IMR-90 (cell line): ENCODE results near the gene OBP2B. TPM values are rescaled to one million over a fixed set of nuclear protein-coding genes. Genes with fewer than 3 reads are reported as not detected.

Experiments used
- ATAC-seq: fragments of 200-7000 bp; cut with Tn5 transposase; 2 replicates; pipeline ENCODE4 v1.9.1; 2020; ENCODE audit warnings: low read depth, mild to moderate bottlenecking, moderate library complexity
- BruUV-seq: library from RNA; stranded (reverse); fragments of 400-500 nt; replicated peaks from 2 replicates; lab custom pipeline; 2021; lab: Mats Ljungman, UMichigan
- CTCF ChIA-PET: fragments of 300-600 bp; formaldehyde crosslinking; extraction: SDS; loops from one replicate; lab custom pipeline; 2021; ENCODE audit warnings: antibody characterized with exemption; lab: Yijun Ruan, JAX
- POLR2A ChIA-PET: fragments of 300-600 bp; sonication (Branson Sonifier 250); formaldehyde crosslinking; loops from one replicate; lab custom pipeline; 2022; ENCODE audit warnings: antibody characterized with exemption; ENCODE audit not compliant: unreplicated experiment; lab: Charles Lee
- DNase-seq: peaks from one replicate; pipeline ENCODE4 v3.0.0; 2013
- H2AFZ ChIP-seq: replicated peaks from 2 replicates; pipeline ENCODE3; 2013; ENCODE audit warnings: low read length, mild to moderate bottlenecking; ENCODE audit not compliant: poor library complexity
- H2AK5ac ChIP-seq: 2 replicates; pipeline ENCODE4 v1.6.1; 2013; ENCODE audit warnings: low read depth, low read length, inconsistent platforms
- H2AK9ac ChIP-seq: replicated peaks from 2 replicates; pipeline ENCODE3; 2013; ENCODE audit warnings: mild to moderate bottlenecking, low read depth, low read length, moderate library complexity; ENCODE audit not compliant: poor library complexity
- H2BK120ac ChIP-seq: 2 replicates; pipeline ENCODE4 v1.6.1; 2013; ENCODE audit warnings: low read depth, low read length, inconsistent platforms
- H2BK15ac ChIP-seq: 3 replicates; pipeline ENCODE4 v1.6.1; 2013; ENCODE audit warnings: low read depth, low read length, inconsistent platforms
- H2BK20ac ChIP-seq: 2 replicates; pipeline ENCODE4 v1.6.1; 2013; ENCODE audit warnings: low read depth, mild to moderate bottlenecking, inconsistent platforms, low read length, moderate library complexity
- H2BK5ac ChIP-seq: 2 replicates; pipeline ENCODE4 v1.6.1; 2013; ENCODE audit warnings: mild to moderate bottlenecking, low read depth, low read length, inconsistent platforms; ENCODE audit not compliant: poor library complexity, severe bottlenecking
- H3K14ac ChIP-seq: replicated peaks from 2 replicates; pipeline ENCODE4 v1.6.1; 2013; ENCODE audit warnings: low read depth, low read length, inconsistent platforms
- H3K18ac ChIP-seq: 2 replicates; pipeline ENCODE4 v1.6.1; 2013; ENCODE audit warnings: low read depth, low read length, control low read depth
- H3K23ac ChIP-seq: 2 replicates; pipeline ENCODE4 v1.6.1; 2013; ENCODE audit warnings: low read depth, low read length, inconsistent platforms
- H3K27ac ChIP-seq: 2 replicates; pipeline ENCODE4 v1.5.1; 2013; ENCODE audit warnings: mild to moderate bottlenecking, control low read depth, low read length; ENCODE audit not compliant: insufficient read depth
- H3K27me3 ChIP-seq: 2 replicates; pipeline ENCODE4 v1.6.1; 2013; ENCODE audit warnings: low read length; ENCODE audit not compliant: control insufficient read depth, insufficient read depth
- H3K36me3 ChIP-seq: 2 replicates; pipeline ENCODE4 v1.6.1; 2013; ENCODE audit warnings: low read length, mixed read lengths; ENCODE audit not compliant: control insufficient read depth, insufficient read depth
- H3K4ac ChIP-seq: 2 replicates; pipeline ENCODE4 v1.6.1; 2013; ENCODE audit warnings: low read depth, low read length, inconsistent platforms
- H3K4me1 ChIP-seq: 2 replicates; pipeline ENCODE4 v1.6.1; 2013; ENCODE audit warnings: low read length, mixed read lengths; ENCODE audit not compliant: control insufficient read depth, insufficient read depth
- H3K4me2 ChIP-seq: 2 replicates; pipeline ENCODE4 v1.6.1; 2013; ENCODE audit warnings: low read depth, mild to moderate bottlenecking, control low read depth, low read length, moderate library complexity
- H3K4me3 ChIP-seq: 2 replicates; pipeline ENCODE4 v1.5.1; 2013; ENCODE audit warnings: low read depth, mild to moderate bottlenecking, control low read depth, low read length, moderate library complexity; ENCODE audit not compliant: insufficient read depth
- H3K56ac ChIP-seq: 2 replicates; pipeline ENCODE4 v1.6.1; 2013; ENCODE audit warnings: low read length, inconsistent platforms; ENCODE audit not compliant: insufficient read depth; ENCODE audit errors: extremely low read depth
- H3K79me1 ChIP-seq, 2 experiments: 2 replicates each; pipeline ENCODE4 v1.6.1; 2013; ENCODE audit warnings: low read length in 2 of 2, inconsistent platforms in 1 of 2, low read depth in 1 of 2
- H3K9ac ChIP-seq: 2 replicates; pipeline ENCODE4 v1.6.1; 2013; ENCODE audit warnings: low read depth, low read length, control low read depth
- H3K9me1 ChIP-seq: 2 replicates; pipeline ENCODE4 v1.6.1; 2013; ENCODE audit warnings: low read length, inconsistent platforms; ENCODE audit not compliant: insufficient read depth
- H3K9me3 ChIP-seq: 2 replicates; pipeline ENCODE4 v1.6.1; 2013; ENCODE audit warnings: low read length; ENCODE audit not compliant: control insufficient read depth, insufficient read depth
- H4K20me1 ChIP-seq: 2 replicates; pipeline ENCODE4 v1.6.1; 2013; ENCODE audit warnings: low read length, inconsistent platforms; ENCODE audit not compliant: insufficient read depth
- H4K5ac ChIP-seq: 2 replicates; pipeline ENCODE4 v1.6.1; 2013; ENCODE audit warnings: mild to moderate bottlenecking, low read depth, low read length, control low read depth
- H4K8ac ChIP-seq, 2 experiments: 2 replicates each; pipeline ENCODE4 v1.6.1; 2013; ENCODE audit warnings: low read depth in 2 of 2, low read length in 2 of 2, control low read depth in 1 of 2, inconsistent platforms in 1 of 2
- H4K91ac ChIP-seq: 2 replicates; pipeline ENCODE4 v1.6.1; 2013; ENCODE audit warnings: low read depth, low read length, inconsistent platforms; ENCODE audit not compliant: insufficient read depth
- NFE2L2 ChIP-seq: fragments of 150-350 bp; IDR thresholded peaks from 2 replicates; pipeline ENCODE4 v1.6.1; 2016; ENCODE audit warnings: low read depth, mild to moderate bottlenecking, low read length
- WGBS, 2 experiments: methylation state at CpG; one replicate each; pipeline versions ENCODE4 v1.1.5 to v1.1.7; 2013; ENCODE audit warnings: missing lambda C conversion rate in 2 of 2; ENCODE audit not compliant: insufficient read length in 1 of 2; ENCODE audit errors: extremely low coverage in 2 of 2; 5-methylcytosine and 5-hydroxymethylcytosine counted together
- dilution Hi-C: fragments of 300-500 bp; cut with HindIII; formaldehyde crosslinking; loops from one replicate; pipeline ENCODE4 v1.14.3; 2018; ENCODE audit warnings: low sequenced_read_pairs; ENCODE audit not compliant: unreplicated experiment
- in situ Hi-C: fragments of 300-500 bp; cut with MboI; formaldehyde crosslinking; loops from 3 replicates; pipeline ENCODE4 v1.14.3; 2019; ENCODE audit warnings: low sequenced_read_pairs, inconsistent platforms, mixed read lengths
- intact Hi-C: fragments of 100-400 bp; cut with micrococcal nuclease; formaldehyde crosslinking; loops from 2 replicates; pipeline ENCODE4 v1.10.0; 2022
- polyA plus RNA-seq, 3 experiments: library from polyadenylated mRNA; depleted of rRNA; stranded (reverse); fragments of >200 nt; gene quantifications; 2 replicates each; pipeline ENCODE4 v1.2.3, GENCODE V29; 2012; ENCODE audit warnings: low replicate concordance in 1 of 3
- total RNA-seq: library from RNA; depleted of rRNA; stranded (reverse); fragments of >200 nt; gene quantifications from 2 replicates; pipeline ENCODE4 v1.2.3, GENCODE V29; 2012

OBP2B gene
- total and polyA plus RNA-seq, 2 of the 4 experiments (the other 2 are of a cell fraction), result not detected

- Histone ChIP-seq H3K4me2 (no peak overlapping the region), H2BK20ac (no peak overlapping the region), H3K9ac (no peak overlapping the region), H2AK5ac (no peak overlapping the region), H3K4me1 (no peaks in the 10 kb centered on the region), H4K8ac (no peak overlapping the region), H3K9me3 (no peaks in the 10 kb centered on the region), H2AFZ (no peak overlapping the region), H3K27me3 (peaks cover 17% of the 10 kb centered on the region), H3K14ac (no peak overlapping the region), H3K56ac (no peak overlapping the region), H3K36me3 (no peaks in the 10 kb centered on the region), H3K27ac (no peak overlapping the region), H3K23ac (no peak overlapping the region), H3K9me1 (no peaks in the 10 kb centered on the region), H2BK15ac (no peak overlapping the region), H2BK5ac (no peak overlapping the region), H3K79me1 (no peaks in the 10 kb centered on the region), H3K18ac (no peak overlapping the region), H4K91ac (no peak overlapping the region), H4K20me1 (no peaks in the 10 kb centered on the region), H4K5ac (no peak overlapping the region), H3K4me3 (no peak overlapping the region), H2AK9ac (no peak overlapping the region), H3K4ac (no peak overlapping the region), H2BK120ac (no peak overlapping the region)
- in situ Hi-C loops, result no loop called here
- ChIA-PET POLR2A (no interaction called here), CTCF (no interaction called here)
- dilution Hi-C loops, result no loop called here
- no peak for DNase-seq
- no peak for ATAC-seq
- intact Hi-C loops, result no loop called here
- 86% methylated on average over 34 of the region's 42 CpGs; no CpG with 5 or more reads in 1 of the 2 experiments for WGBS, 2 experiments
- no peak for TF ChIP-seq NFE2L2
- BruUV-seq, result no TSS peak
Measured at GRCh38 chr9:133255371-133256135, 46.5 kb upstream of the OBP2B start.
